PC-3 (cell line): ENCODE data around the gene APOC1. TPM values are rescaled to one million over a fixed set of nuclear protein-coding genes. Genes with fewer than 3 reads are reported as not detected.

Source experiments
- ATAC-seq: fragments of 200-7000 bp; cut with Tn5 transposase; 2 replicates; pipeline ENCODE4 v1.9.1; 2020; ENCODE audit warnings: mild to moderate bottlenecking, moderate library complexity
- BruUV-seq: library from RNA; stranded (reverse); fragments of 400-500 nt; replicated peaks from 2 replicates; lab custom pipeline; 2021; lab: Mats Ljungman, UMichigan
- CTCF ChIA-PET: fragments of 300-600 bp; sonication (Branson Sonifier 250); formaldehyde crosslinking; loops from one replicate; lab custom pipeline; 2022; ENCODE audit warnings: antibody characterized with exemption; lab: Charles Lee
- POLR2A ChIA-PET: fragments of 300-600 bp; sonication (Branson Sonifier 250); formaldehyde crosslinking; loops from one replicate; lab custom pipeline; 2022; ENCODE audit warnings: antibody characterized with exemption; ENCODE audit not compliant: unreplicated experiment; lab: Charles Lee
- DNase-seq: peaks from one replicate; pipeline ENCODE4 v3.0.0-alpha.2; 2015
- H2AFZ ChIP-seq: fragments of 300-600 bp; sonication (generic); 2 replicates; pipeline ENCODE4 v1.6.0; 2016; ENCODE audit warnings: antibody characterized with exemption, low read length
- H3F3A ChIP-seq: fragments of 300-600 bp; sonication (generic); one replicate; pipeline ENCODE4 v1.6.0; 2017; ENCODE audit warnings: antibody characterized with exemption, low read length, control low read depth, mild to moderate bottlenecking; ENCODE audit not compliant: unreplicated experiment
- H3K27ac ChIP-seq: fragments of 300-600 bp; sonication (generic); 2 replicates; pipeline ENCODE4 v1.5.1; 2016; ENCODE audit warnings: mild to moderate bottlenecking, low read length
- H3K27me3 ChIP-seq: fragments of 300-600 bp; sonication (generic); 2 replicates; pipeline ENCODE4 v1.6.1; 2016; ENCODE audit warnings: low read length, mixed read lengths
- H3K36me3 ChIP-seq: fragments of 300-600 bp; sonication (generic); 2 replicates; pipeline ENCODE4 v1.6.1; 2016; ENCODE audit warnings: low read depth, mixed run types, low read length, mixed read lengths
- H3K4me1 ChIP-seq: fragments of 300-600 bp; sonication (generic); 2 replicates; pipeline ENCODE4 v1.5.1; 2016; ENCODE audit warnings: low read length; ENCODE audit not compliant: insufficient read depth
- H3K4me2 ChIP-seq: fragments of 300-600 bp; sonication (generic); 2 replicates; pipeline ENCODE4 v1.6.0; 2016; ENCODE audit warnings: low read length
- H3K4me3 ChIP-seq: fragments of 300-600 bp; sonication (generic); 2 replicates; pipeline ENCODE4 v1.5.1; 2016; ENCODE audit warnings: mild to moderate bottlenecking, low read length, mixed read lengths
- H3K79me2 ChIP-seq: fragments of 300-600 bp; sonication (generic); 2 replicates; pipeline ENCODE4 v1.6.1; 2017; ENCODE audit warnings: low read length, mixed read lengths
- H3K9ac ChIP-seq: fragments of 300-600 bp; sonication (generic); 2 replicates; pipeline ENCODE4 v1.6.0; 2016; ENCODE audit warnings: mild to moderate bottlenecking, low read length
- H3K9me2 ChIP-seq: fragments of 300-600 bp; sonication (generic); replicated peaks from 2 replicates; pipeline ENCODE4 v1.6.1; 2016; ENCODE audit warnings: mixed run types, low read length, mixed read lengths
- H3K9me3 ChIP-seq: fragments of 300-600 bp; sonication (generic); 2 replicates; pipeline ENCODE4 v1.6.1; 2016; ENCODE audit warnings: low read length, mixed read lengths
- H4K20me1 ChIP-seq: fragments of 300-600 bp; sonication (generic); 2 replicates; pipeline ENCODE4 v1.6.1; 2016; ENCODE audit warnings: low read length, mixed read lengths
- EZH2 ChIP-seq: fragments of 300-600 bp; sonication (generic); IDR thresholded peaks from one replicate; pipeline ENCODE4 v1.6.1; 2017; ENCODE audit warnings: antibody characterized with exemption, mild to moderate bottlenecking, low read length; ENCODE audit not compliant: unreplicated experiment
- EZH2phosphoT487 ChIP-seq: fragments of 300-600 bp; sonication (generic); IDR thresholded peaks from 2 replicates; pipeline ENCODE4 v1.6.1; 2018; ENCODE audit warnings: mild to moderate bottlenecking, antibody characterized with exemption, low read length, borderline replicate concordance
- intact Hi-C: fragments of 100-400 bp; cut with micrococcal nuclease; formaldehyde crosslinking; loops from 2 replicates; pipeline ENCODE4 v1.9.0; 2023
- total RNA-seq: library from RNA; depleted of rRNA; stranded (reverse); fragments of >200 nt; gene quantifications from 2 replicates; pipeline ENCODE4 v1.2.3, GENCODE V29; 2014
- TF ChIP-seq, protein P1 (sequence below): fragments of 300-600 bp; sonication (generic); conservative IDR thresholded peaks from 2 replicates; pipeline ENCODE4 v1.5.1; 2017; ENCODE audit warnings: antibody characterized with exemption, low read depth, mild to moderate bottlenecking, low read length

The APOC1 gene
- total RNA-seq, 1 experiment from 2014 or later: 3.3 TPM

GRCh38 chr19:44890366-44891015 lies 23.9 kb upstream of the APOC1 start:
- Histone ChIP-seq H3K4me1 (peaks cover 16% of the 10 kb centered on the region), H3K79me2 (peaks cover 38% of the 10 kb centered on the region), H3K4me3 (peak overlapping the region; percentile 66), H3K27ac (peak overlapping the region; percentile 86), H3K9ac (peak overlapping the region; percentile 80), H2AFZ (peak overlapping the region; percentile 85), H3K4me2 (peak overlapping the region; percentile 84), H3K36me3 (peaks cover 23% of the 10 kb centered on the region), H3K27me3 (no peaks in the 10 kb centered on the region), H3F3A (no peaks in the 10 kb centered on the region), H4K20me1 (peaks cover 6% of the 10 kb centered on the region; the same call in 1 of the 2 replicates), H3K9me3 (no peaks in the 10 kb centered on the region), H3K9me2 (no peaks in the 10 kb centered on the region)
- peak; percentile 99 for DNase-seq
- POLR2A ChIA-PET: interaction anchor here (0.6 to 1.0 kb wide), 3 partner anchors 42 to 1349 kb away, joined by 3 to 5 read pairs (median 3); partner anchors contain the start of gene NECTIN2
- intact Hi-C loops: loop anchor here (5.0 kb wide), 1 partner anchor 43 kb away; the partner anchor contains the start of gene NECTIN2
- TF ChIP-seq EZH2 (no peak), EZH2phosphoT487 (no peak)
- TF ChIP-seq, protein P1, sequence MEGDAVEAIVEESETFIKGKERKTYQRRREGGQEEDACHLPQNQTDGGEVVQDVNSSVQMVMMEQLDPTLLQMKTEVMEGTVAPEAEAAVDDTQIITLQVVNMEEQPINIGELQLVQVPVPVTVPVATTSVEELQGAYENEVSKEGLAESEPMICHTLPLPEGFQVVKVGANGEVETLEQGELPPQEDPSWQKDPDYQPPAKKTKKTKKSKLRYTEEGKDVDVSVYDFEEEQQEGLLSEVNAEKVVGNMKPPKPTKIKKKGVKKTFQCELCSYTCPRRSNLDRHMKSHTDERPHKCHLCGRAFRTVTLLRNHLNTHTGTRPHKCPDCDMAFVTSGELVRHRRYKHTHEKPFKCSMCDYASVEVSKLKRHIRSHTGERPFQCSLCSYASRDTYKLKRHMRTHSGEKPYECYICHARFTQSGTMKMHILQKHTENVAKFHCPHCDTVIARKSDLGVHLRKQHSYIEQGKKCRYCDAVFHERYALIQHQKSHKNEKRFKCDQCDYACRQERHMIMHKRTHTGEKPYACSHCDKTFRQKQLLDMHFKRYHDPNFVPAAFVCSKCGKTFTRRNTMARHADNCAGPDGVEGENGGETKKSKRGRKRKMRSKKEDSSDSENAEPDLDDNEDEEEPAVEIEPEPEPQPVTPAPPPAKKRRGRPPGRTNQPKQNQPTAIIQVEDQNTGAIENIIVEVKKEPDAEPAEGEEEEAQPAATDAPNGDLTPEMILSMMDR: no peak
- ATAC-seq: peak; percentile 87
- CTCF ChIA-PET: no interaction called here
- BruUV-seq: no TSS peak

DNA sequence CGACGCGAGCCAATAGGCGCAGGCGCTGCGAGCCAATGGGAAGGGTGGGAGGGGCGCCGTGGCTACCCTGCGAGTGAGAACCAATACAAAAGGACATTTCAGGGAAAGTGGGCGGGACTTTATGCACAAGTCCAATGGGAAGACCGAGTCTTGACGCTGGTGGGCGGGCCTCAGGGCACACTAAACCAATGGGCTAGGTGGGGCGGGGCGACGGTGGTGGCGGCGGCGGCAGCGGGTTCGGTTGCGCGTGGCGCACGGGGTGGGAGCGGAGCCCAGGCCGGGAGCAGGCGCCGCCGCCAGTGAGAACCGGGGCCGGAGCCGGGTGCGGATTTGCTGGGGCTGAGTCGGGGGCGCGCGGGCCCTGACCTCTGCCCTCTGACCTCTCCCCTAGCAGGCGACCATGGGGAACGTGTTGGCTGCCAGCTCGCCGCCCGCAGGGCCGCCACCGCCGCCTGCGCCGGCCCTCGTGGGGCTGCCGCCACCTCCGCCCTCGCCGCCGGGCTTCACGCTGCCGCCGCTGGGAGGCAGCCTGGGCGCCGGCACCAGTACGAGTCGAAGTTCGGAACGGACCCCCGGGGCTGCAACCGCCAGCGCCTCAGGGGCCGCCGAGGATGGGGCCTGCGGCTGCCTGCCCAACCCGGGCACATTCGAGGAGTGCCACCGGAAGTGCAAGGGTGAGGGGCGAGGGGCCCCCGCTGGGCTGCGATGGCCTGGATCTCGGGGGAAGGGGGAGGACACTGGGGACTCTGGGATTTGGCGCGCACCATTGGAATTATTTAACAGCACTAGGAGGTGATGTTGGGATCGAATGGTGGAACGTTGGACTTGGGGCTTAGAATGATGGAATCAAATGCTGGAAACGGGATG lies 23.2 kb upstream of the APOC1 start, which contains the start of gene TOMM40:
Gene TOMM40 (plus strand): TSS at position 239 of the 867 bp plus-strand sequence. CDS start 162 bp downstream, at position 401.
- no TSS peak for BruUV-seq
- ChIA-PET POLR2A (no interaction called here), CTCF (no interaction called here)
- Histone ChIP-seq H3K27me3 (no peaks in the 10 kb centered on the region), H3F3A (no peaks in the 10 kb centered on the region), H3K9me2 (no peaks in the 10 kb centered on the region), H4K20me1 (peaks cover 6% of the 10 kb centered on the region; the same call in 1 of the 2 replicates), H3K36me3 (peaks cover 23% of the 10 kb centered on the region), H3K4me2 (peak within 1 kb of the TSS; percentile 100), H3K27ac (peak within 1 kb of the TSS; percentile 86), H2AFZ (peak within 1 kb of the TSS; percentile 85), H3K4me3 (peak within 1 kb of the TSS; percentile 99), H3K9ac (peak within 1 kb of the TSS; percentile 98), H3K4me1 (peaks cover 16% of the 10 kb centered on the region), H3K9me3 (no peaks in the 10 kb centered on the region), H3K79me2 (peaks cover 42% of the 10 kb centered on the region)
- ATAC-seq (no peak), DNase-seq (no peak)
- TF ChIP-seq, protein P1: no peak
- intact Hi-C loops: loop anchor here (5.0 kb wide), 1 partner anchor 44 kb away; the partner anchor contains the start of gene NECTIN2
